ENCODE data around the gene GATAD2A.

- no peak for TF ChIP-seq EP300 (IDR thresholded peaks at IDR 0.05; ENCODE audit: low read depth)
- no peak for TF ChIP-seq POLR2A (IDR thresholded peaks at IDR 0.05)
- TF ChIP-seq CTCF (IDR thresholded peaks at IDR 0.05), result no peak
Observed at GRCh38 chr19:19553670-19554069, 148.2 kb downstream of the GATAD2A start.

Measured in transverse colon (tissue), 3 donors.